ENCODE measurements around the gene UBC. TPM values are rescaled to one million over a fixed set of nuclear protein-coding genes. Genes with fewer than 3 reads are reported as not detected.
"Not testable (repeated sequence)": the region's sequence is repeated elsewhere in the genome, so short reads cannot be mapped to it uniquely, and the experiment has no call there.

UBC gene
- total RNA-seq, 1 donor from 2014 or later, result 1,606 TPM

- DNase-seq (ENCODE audit: low read depth), result not testable (repeated sequence)
These were observed 17.1 kb upstream of the UBC start for GRCh38 chr12:124931528-124931927.

- no peak for DNase-seq (ENCODE audit: low read depth)
These were observed 16.1 kb upstream of the UBC start for GRCh38 chr12:124930586-124930985.

GRCh38 chr12:124929649-124930419, 15.4 kb upstream of the UBC start:
- DNase-seq (ENCODE audit: low read depth), result no peak

GRCh38 chr12:124928912-124929530, 14.6 kb upstream of the UBC start:
- no peak for DNase-seq (ENCODE audit: low read depth)

GRCh38 chr12:124928095-124928911, 13.9 kb upstream of the UBC start:
- peak; percentile 59 for DNase-seq (ENCODE audit: low read depth)

GRCh38 chr12:124927201-124928094, 13.0 kb upstream of the UBC start:
- DNase-seq (ENCODE audit: low read depth), result peak; percentile 92

- not testable (repeated sequence) for DNase-seq (ENCODE audit: low read depth)
These were observed 11.3 kb upstream of the UBC start for GRCh38 chr12:124925782-124926181.

GRCh38 chr12:124925117-124925516, 10.7 kb upstream of the UBC start:
- no peak for DNase-seq (ENCODE audit: low read depth)

- DNase-seq (ENCODE audit: low read depth), result peak; percentile 36
These were observed 9.7 kb upstream of the UBC start for GRCh38 chr12:124923905-124924734.

GRCh38 chr12:124921200-124922031, 7.0 kb upstream of the UBC start:
- DNase-seq (ENCODE audit: low read depth), result peak; percentile 60

- no peak for DNase-seq (ENCODE audit: low read depth)
These were observed 6.0 kb upstream of the UBC start for GRCh38 chr12:124920353-124920935.

- peak; percentile 53 for DNase-seq (ENCODE audit: low read depth)
These were observed 5.3 kb upstream of the UBC start for GRCh38 chr12:124919521-124920352.

GRCh38 chr12:124918622-124918988, 4.2 kb upstream of the UBC start:
- DNase-seq (ENCODE audit: low read depth), result not testable (repeated sequence)

GRCh38 chr12:124917841-124918621, 3.6 kb upstream of the UBC start:
- peak; percentile 44 for DNase-seq (ENCODE audit: low read depth)

GRCh38 chr12:124917135-124917840, 2.8 kb upstream of the UBC start:
- DNase-seq (ENCODE audit: low read depth), result peak; percentile 100

GRCh38 chr12:124916374-124917134, 2.1 kb upstream of the UBC start:
- peak; percentile 94 for DNase-seq (ENCODE audit: low read depth)

All from myocyte (in vitro differentiated cells).